GM23248 (cell line): ENCODE results near the gene RAPGEF4. TPM values are rescaled to one million over a fixed set of nuclear protein-coding genes. Genes with fewer than 3 reads are reported as not detected.
A peak's percentile ranks its signal among the peaks of the same experiment; 100 is the strongest.

Source experiments
- DNase-seq: peaks from one replicate; pipeline ENCODE4 v3.0.0-alpha.2; 2015
- H2AFZ ChIP-seq: fragments of 200-600 bp; sonication (generic); 2 replicates; pipeline ENCODE4 v1.6.1; 2016; ENCODE audit warnings: antibody characterized with exemption
- H3F3A ChIP-seq: fragments of 200-600 bp; sonication (generic); 2 replicates; pipeline ENCODE4 v1.6.1; 2016; ENCODE audit warnings: mild to moderate bottlenecking, antibody characterized with exemption, mixed run types; ENCODE audit not compliant: insufficient read depth
- H3K27ac ChIP-seq: fragments of 200-600 bp; sonication (generic); 2 replicates; pipeline ENCODE4 v1.5.1; 2016; ENCODE audit warnings: mild to moderate bottlenecking
- H3K27me3 ChIP-seq: fragments of 200-600 bp; sonication (generic); replicated peaks from 2 replicates; pipeline ENCODE4 v1.6.1; 2016; ENCODE audit warnings: mild to moderate bottlenecking; ENCODE audit not compliant: insufficient read depth
- H3K36me3 ChIP-seq: fragments of 200-600 bp; sonication (generic); 2 replicates; pipeline ENCODE4 v1.6.1; 2016; ENCODE audit warnings: low read depth, mild to moderate bottlenecking
- H3K4me1 ChIP-seq: fragments of 200-600 bp; sonication (generic); 2 replicates; pipeline ENCODE4 v1.6.1; 2016; ENCODE audit warnings: mild to moderate bottlenecking; ENCODE audit not compliant: insufficient read depth
- H3K4me2 ChIP-seq: fragments of 200-600 bp; sonication (generic); one replicate; pipeline ENCODE4 v1.6.1; 2016; ENCODE audit warnings: mild to moderate bottlenecking; ENCODE audit not compliant: unreplicated experiment
- H3K4me3 ChIP-seq: fragments of 200-600 bp; sonication (generic); 2 replicates; pipeline ENCODE4 v1.5.1; 2016; ENCODE audit warnings: mild to moderate bottlenecking
- H3K79me2 ChIP-seq: fragments of 200-600 bp; sonication (generic); 2 replicates; pipeline ENCODE4 v1.6.1; 2016; ENCODE audit warnings: mild to moderate bottlenecking; ENCODE audit not compliant: insufficient read depth
- H3K9ac ChIP-seq: fragments of 200-600 bp; sonication (generic); 2 replicates; pipeline ENCODE4 v1.6.1; 2016; ENCODE audit warnings: mild to moderate bottlenecking
- H3K9me2 ChIP-seq: fragments of 200-600 bp; sonication (generic); 2 replicates; pipeline ENCODE4 v1.6.1; 2016; ENCODE audit warnings: mixed run types, mild to moderate bottlenecking, moderate library complexity; ENCODE audit not compliant: insufficient read depth
- H3K9me3 ChIP-seq: fragments of 200-600 bp; sonication (generic); one replicate; pipeline ENCODE4 v1.6.1; 2017; ENCODE audit warnings: low read depth
- H4K20me1 ChIP-seq: fragments of 200-600 bp; sonication (generic); 2 replicates; pipeline ENCODE4 v1.6.0; 2016; ENCODE audit not compliant: insufficient read depth
- EZH2 ChIP-seq: fragments of 200-600 bp; sonication (generic); IDR thresholded peaks from 2 replicates; pipeline ENCODE4 v1.6.1; 2018; ENCODE audit warnings: antibody characterized with exemption, mild to moderate bottlenecking; ENCODE audit not compliant: insufficient read depth, poor library complexity, severe bottlenecking
- EZH2phosphoT487 ChIP-seq: fragments of 200-600 bp; sonication (generic); IDR thresholded peaks from 2 replicates; pipeline ENCODE4 v1.6.1; 2018; ENCODE audit warnings: antibody characterized with exemption, moderate library complexity, mild to moderate bottlenecking, low read depth; ENCODE audit not compliant: insufficient read depth
- WGBS, 2 experiments: methylation state at CpG; one replicate each; pipeline ENCODE4 v1.1.6; 2015 to 2017; ENCODE audit warnings: low lambda C conversion rate in 2 of 2, low coverage in 1 of 2; ENCODE audit errors: missing lambda C conversion rate in 2 of 2; 5-methylcytosine and 5-hydroxymethylcytosine counted together
- in situ Hi-C: fragments of 300-500 bp; cut with MboI; formaldehyde crosslinking; loops from 2 replicates; pipeline ENCODE4 v1.15.0; 2020
- polyA plus RNA-seq: library from polyadenylated mRNA; unstranded; fragments of >200 nt; fragmentation: Nextera tagmentation; extraction: Ambion mirVana; gene quantifications from 2 replicates; pipeline ENCODE4 v1.2.1, GENCODE V29; 2016
- total RNA-seq: library from RNA; depleted of rRNA; stranded (reverse); fragments of >200 nt; shearing (Covaris generic); gene quantifications from 2 replicates; pipeline ENCODE4 v1.2.3, GENCODE V29; 2014

Gene RAPGEF4
- total and polyA plus RNA-seq, 2 experiments from 2014 or later, result 2.2 TPM; not detected in 1

DNA sequence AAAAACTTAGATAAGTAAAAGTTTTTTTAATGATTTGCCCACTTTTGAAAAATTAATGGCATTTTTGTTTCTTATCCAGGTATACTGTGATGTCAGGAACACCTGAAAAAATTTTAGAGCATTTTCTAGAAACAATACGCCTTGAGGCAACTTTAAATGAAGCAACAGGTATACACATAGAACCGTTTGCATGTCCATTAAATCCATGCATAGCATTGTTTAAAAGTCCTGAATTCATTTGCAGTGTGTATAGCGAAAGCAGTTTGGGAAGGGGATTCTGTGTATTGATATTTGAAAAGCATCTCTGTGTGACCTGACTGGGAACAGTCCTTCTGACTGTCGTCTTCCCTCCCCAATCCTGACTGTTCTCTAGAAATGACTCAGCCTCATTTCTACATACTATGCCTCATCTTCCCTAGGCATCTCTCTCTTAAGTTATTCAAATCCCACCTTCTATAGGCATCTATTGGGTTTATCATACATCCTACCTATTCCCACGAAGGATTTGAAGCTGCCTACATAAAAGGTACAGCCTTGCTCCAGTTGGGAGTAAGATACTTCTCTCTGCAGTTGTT is 260.8 kb downstream of the RAPGEF4 start:
- Histone ChIP-seq H3F3A (peaks cover 34% of the 10 kb centered on the region), H3K4me1 (peaks cover 45% of the 10 kb centered on the region), H3K9me3 (no peaks in the 10 kb centered on the region), H3K27me3 (no peaks in the 10 kb centered on the region), H3K4me3 (peak overlapping the region; percentile 39; the same call in 1 of the 2 replicates), H3K79me2 (no peaks in the 10 kb centered on the region), H4K20me1 (no peaks in the 10 kb centered on the region), H3K9me2 (no peaks in the 10 kb centered on the region), H3K9ac (peak overlapping the region; percentile 64), H3K4me2 (peak overlapping the region; percentile 82), H2AFZ (peak overlapping the region; percentile 22; the same call in 1 of the 2 replicates), H3K36me3 (no peaks in the 10 kb centered on the region), H3K27ac (peak overlapping the region; percentile 83)
- 64 to 67% methylated on average over 5 of the region's 5 CpGs for WGBS, 2 experiments
- in situ Hi-C loops, result no loop called here
- DNase-seq, result peak; percentile 81
- TF ChIP-seq EZH2phosphoT487 (no peak), EZH2 (no peak)

DNA sequence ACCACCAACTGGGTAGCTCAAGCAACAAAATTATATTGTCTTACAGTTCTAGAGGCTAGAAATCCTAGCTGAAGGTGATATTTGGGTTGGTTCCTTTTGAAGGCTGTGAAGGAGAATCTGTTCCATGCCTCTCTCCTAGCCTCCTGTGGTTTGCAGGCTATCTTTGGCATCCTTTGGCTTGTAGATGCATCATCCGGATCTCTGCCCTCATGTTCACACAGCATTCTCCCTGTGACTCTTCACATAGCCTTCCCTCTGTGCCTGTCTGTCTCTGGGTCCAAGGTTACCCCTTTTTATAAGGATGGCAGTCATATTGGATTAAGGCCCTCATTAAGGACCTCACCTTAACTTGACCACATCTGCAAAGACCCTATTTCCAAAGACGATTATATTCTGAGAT is 261.4 kb downstream of the RAPGEF4 start:
- peak; percentile 55 for DNase-seq
- in situ Hi-C loops, result no loop called here
- H3K4me3 ChIP-seq, result no peak overlapping the region
- H3K9me2 ChIP-seq, result no peaks in the 10 kb centered on the region
- H3K79me2 ChIP-seq, result no peaks in the 10 kb centered on the region
- TF ChIP-seq EZH2, result no peak
- TF ChIP-seq EZH2phosphoT487, result no peak
- peaks cover 45% of the 10 kb centered on the region for H3K4me1 ChIP-seq
- H3K4me2 ChIP-seq, result peak overlapping the region; percentile 29
- H3K27me3 ChIP-seq, result no peaks in the 10 kb centered on the region
- H3K27ac ChIP-seq, result peak overlapping the region; percentile 83
- H2AFZ ChIP-seq, result no peak overlapping the region
- H3K9me3 ChIP-seq, result no peaks in the 10 kb centered on the region
- no peak overlapping the region for H3K9ac ChIP-seq
- H4K20me1 ChIP-seq, result no peaks in the 10 kb centered on the region
- no peaks in the 10 kb centered on the region for H3K36me3 ChIP-seq
- H3F3A ChIP-seq, result peaks cover 34% of the 10 kb centered on the region
- 76 to 86% methylated on average over 2 of the region's 2 CpGs for WGBS, 2 experiments

DNA sequence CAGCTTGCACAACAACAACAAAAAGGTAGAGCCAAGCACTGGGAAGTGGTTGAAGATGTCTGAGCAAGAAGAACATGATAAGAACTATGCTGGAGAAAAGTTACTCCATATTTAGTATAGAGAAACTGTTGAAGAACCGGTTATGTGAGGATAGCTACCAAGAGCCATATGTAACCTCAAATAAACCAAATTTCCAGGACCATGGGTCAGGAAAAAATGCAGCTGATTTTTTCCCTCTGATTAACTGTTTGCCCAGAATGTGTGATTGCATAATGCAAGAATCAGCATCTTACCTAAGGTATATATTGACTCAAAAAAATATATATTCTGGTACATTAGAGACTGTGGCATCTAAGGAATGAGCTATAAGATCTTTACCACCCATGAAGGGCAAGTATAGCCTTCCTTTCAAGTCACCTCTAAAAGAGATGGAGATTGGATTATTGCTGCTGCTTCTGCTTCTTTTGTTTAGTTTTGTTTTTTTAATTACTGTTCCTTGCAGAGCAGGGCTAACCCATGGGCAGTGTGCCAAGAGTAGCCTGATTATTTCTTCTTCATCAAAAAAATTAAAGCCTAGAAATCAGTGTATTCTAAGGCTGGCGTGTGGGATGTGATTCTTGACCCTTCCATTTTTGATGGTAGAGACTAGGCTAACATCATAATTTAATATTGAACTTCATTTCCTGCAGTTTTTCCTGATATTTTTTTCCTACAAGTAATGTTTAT is 263.1 kb downstream of the RAPGEF4 start:
- WGBS, 2 experiments, result 78 to 87% methylated on average over 2 of the region's 2 CpGs
- TF ChIP-seq EZH2phosphoT487 (no peak), EZH2 (no peak)
- H3K4me3 ChIP-seq, result no peak overlapping the region

DNA sequence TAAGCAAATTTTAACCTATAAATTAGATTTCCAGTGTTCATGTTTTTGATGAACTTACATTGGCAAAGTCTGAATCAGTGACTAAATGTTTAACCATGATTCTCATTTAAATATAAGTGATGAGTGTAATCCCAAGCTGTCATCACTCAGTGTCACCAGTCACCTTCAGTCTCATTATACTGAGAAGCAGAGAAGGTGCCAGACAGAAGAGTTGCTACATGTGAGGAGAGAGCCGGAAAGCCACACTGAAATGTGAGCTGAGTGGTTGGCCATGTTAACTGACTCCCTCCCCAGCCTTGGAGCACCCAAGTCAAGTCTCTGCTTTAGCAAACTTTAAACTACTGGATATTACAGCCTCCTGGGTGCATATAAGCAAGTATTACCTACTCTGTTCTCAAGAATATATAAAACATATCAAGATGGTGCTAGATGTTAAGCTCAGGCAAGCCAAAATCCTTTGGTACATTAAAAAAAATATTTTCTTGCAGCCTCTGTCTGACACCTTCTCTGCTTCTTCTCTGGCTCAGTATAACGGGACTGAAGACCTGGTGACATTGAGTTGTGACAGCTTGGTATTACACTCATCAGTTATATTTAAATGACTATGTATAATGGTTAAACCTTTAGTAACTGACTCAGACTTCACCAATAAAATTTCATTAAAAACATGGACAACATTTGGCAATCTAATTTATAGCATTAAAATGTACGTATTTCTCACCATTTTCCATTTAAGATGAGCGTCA is 264.2 kb downstream of the RAPGEF4 start:
- DNase-seq, result peak; percentile 59
- no peaks in the 10 kb centered on the region for H4K20me1 ChIP-seq
- WGBS, 2 experiments, result 76 to 78% methylated on average over 4 of the region's 4 CpGs
- H2AFZ ChIP-seq, result no peak overlapping the region
- H3F3A ChIP-seq, result peaks cover 34% of the 10 kb centered on the region
- TF ChIP-seq EZH2phosphoT487, result no peak
- TF ChIP-seq EZH2, result no peak
- H3K79me2 ChIP-seq, result no peaks in the 10 kb centered on the region
- H3K27me3 ChIP-seq, result no peaks in the 10 kb centered on the region
- H3K9me3 ChIP-seq, result no peaks in the 10 kb centered on the region
- peak overlapping the region; percentile 8; the same call in 1 of the 2 replicates for H3K27ac ChIP-seq
- peaks cover 42% of the 10 kb centered on the region for H3K4me1 ChIP-seq
- in situ Hi-C loops, result no loop called here
- peak overlapping the region; percentile 5 for H3K4me2 ChIP-seq
- no peak overlapping the region for H3K4me3 ChIP-seq
- no peaks in the 10 kb centered on the region for H3K36me3 ChIP-seq
- no peak overlapping the region for H3K9ac ChIP-seq
- no peaks in the 10 kb centered on the region; the same call in 1 of the 2 replicates for H3K9me2 ChIP-seq

More for the DNA sequence above, 263.1 kb downstream of the RAPGEF4 start:
- Histone ChIP-seq H4K20me1 (no peaks in the 10 kb centered on the region), H3K4me2 (no peak overlapping the region), H3K27ac (no peak overlapping the region), H3K9ac (no peak overlapping the region), H3F3A (peaks cover 34% of the 10 kb centered on the region), H3K9me3 (no peaks in the 10 kb centered on the region), H3K36me3 (no peaks in the 10 kb centered on the region), H3K79me2 (no peaks in the 10 kb centered on the region), H2AFZ (no peak overlapping the region), H3K9me2 (no peaks in the 10 kb centered on the region), H3K27me3 (no peaks in the 10 kb centered on the region), H3K4me1 (peaks cover 45% of the 10 kb centered on the region)
- in situ Hi-C loops, result no loop called here
- peak; percentile 19 for DNase-seq
